Sigmoid colon (tissue), 7 donors: ENCODE data around the gene ALKBH5. TPM values are rescaled to one million over a fixed set of nuclear protein-coding genes. Genes with fewer than 3 reads are reported as not detected.
A peak's percentile ranks its signal among the peaks of the same experiment; 100 is the strongest.

Source experiments
- DNase-seq: peaks from one replicate; pipeline ENCODE4 v3.0.0-alpha.2; 2019
- H3K27ac ChIP-seq, 4 donors: fragments of 200-600 bp; sonication (generic); one replicate each; pipeline ENCODE4 v1.5.1; 2016 to 2019; ENCODE audit warnings: mild to moderate bottlenecking in 1 of 4
- H3K27me3 ChIP-seq, 3 donors: fragments of 200-600 bp; sonication (generic); one replicate each; pipeline ENCODE4 v1.5.1; 2019; ENCODE audit warnings: mild to moderate bottlenecking in 1 of 3
- H3K36me3 ChIP-seq, 4 donors: fragments of 200-600 bp; sonication (generic); one replicate each; pipeline ENCODE4 v1.5.1; 2016 to 2019
- H3K4me1 ChIP-seq, 4 donors: fragments of 200-600 bp; sonication (generic); one replicate each; pipeline ENCODE4 v1.5.1; 2017 to 2019
- H3K4me3 ChIP-seq, 4 donors: fragments of 200-600 bp; sonication (generic); one replicate each; pipeline ENCODE4 v1.5.1; 2017 to 2019; ENCODE audit warnings: mild to moderate bottlenecking in 2 of 4, moderate library complexity in 1 of 4
- H3K9me3 ChIP-seq, 4 donors: fragments of 200-600 bp in 3 of 4; sonication (generic) in 3 of 4; one replicate each; pipeline versions ENCODE4 v1.5.1 to v1.6.1; 2013 to 2019
- CTCF ChIP-seq, 4 experiments: fragments of 450-650 bp in 3 of 4; fragments of 200-600 bp in 1 of 4; IDR thresholded peaks; one replicate each; pipeline ENCODE4 v1.5.1; 2016 to 2019; ENCODE audit warnings: antibody characterized with exemption in 4 of 4, mild to moderate bottlenecking in 3 of 4, moderate library complexity in 2 of 4
- EP300 ChIP-seq, 4 donors: sonication (generic); formaldehyde crosslinking; IDR thresholded peaks; one replicate each; pipeline ENCODE4 v1.6.1; 2017; ENCODE audit warnings: antibody characterized with exemption in 4 of 4
- POLR2A ChIP-seq, 2 donors: fragments of 450-650 bp; IDR thresholded peaks; one replicate each; pipeline ENCODE4 v1.6.1; 2016; ENCODE audit warnings: antibody characterized with exemption in 2 of 2, mild to moderate bottlenecking in 2 of 2, moderate library complexity in 2 of 2
- POLR2AphosphoS5 ChIP-seq, 4 donors: sonication (generic); formaldehyde crosslinking; IDR thresholded peaks; one replicate each; pipeline ENCODE4 v1.6.1; 2017; ENCODE audit warnings: antibody characterized with exemption in 4 of 4
- WGBS, 2 donors: extraction: QIAGEN DNeasy Blood & Tissue Kit; methylation state at CpG; one replicate each; pipeline ENCODE4 v1.1.7; 2013; 5-methylcytosine and 5-hydroxymethylcytosine counted together
- intact Hi-C: fragments of 100-400 bp; cut with DNase I; formaldehyde crosslinking; loops from one replicate; pipeline ENCODE4 v1.15.1; 2023
- polyA plus RNA-seq, 3 donors: library from polyadenylated mRNA; stranded (reverse); fragments of 200-250 nt; gene quantifications; one replicate each; pipeline ENCODE4 v1.2.3, GENCODE V29; 2013
- total RNA-seq, 4 donors: library from RNA; depleted of rRNA; stranded (reverse); fragments of >200 nt; gene quantifications; one replicate each; pipeline ENCODE4 v1.1.0, GENCODE V29; 2016
- donor health status: healthy with polysubstance abuse.
- donor health status: Bipolar disorder and iron deficiency.
- donor health status: healthy.

ALKBH5 gene
- total and polyA plus RNA-seq, 7 donors: 36.6 to 109 (median 100) TPM

GRCh38 chr17:18218756-18219415 lies 35.3 kb downstream of the ALKBH5 start:
- H3K27ac ChIP-seq: peak overlapping the region in 1 of 4 donors; percentile 5
- no peak for TF ChIP-seq EP300 (IDR thresholded peaks at IDR 0.05)
- TF ChIP-seq CTCF (IDR thresholded peaks at IDR 0.05): no peak
- no peak for TF ChIP-seq POLR2AphosphoS5 (IDR thresholded peaks at IDR 0.05)
- TF ChIP-seq POLR2A (IDR thresholded peaks at IDR 0.05): no peak
- H3K4me3 ChIP-seq: no peak overlapping the region
- intact Hi-C loops: loop anchor here (1.0 to 5.0 kb wide), 2 partner anchors 13 to 77 kb away; no protein-coding TSS in a partner anchor
- H3K27me3 ChIP-seq: no peaks in the 10 kb centered on the region
- WGBS, 2 donors: 67 to 69% methylated on average over 4 of the region's 4 CpGs
- peaks cover 0 to 5% (median 0%) of the 10 kb centered on the region in 4 donors for H3K4me1 ChIP-seq
- H3K9me3 ChIP-seq: no peaks in the 10 kb centered on the region
- DNase-seq: no peak
- H3K36me3 ChIP-seq: no peaks in the 10 kb centered on the region

DNA sequence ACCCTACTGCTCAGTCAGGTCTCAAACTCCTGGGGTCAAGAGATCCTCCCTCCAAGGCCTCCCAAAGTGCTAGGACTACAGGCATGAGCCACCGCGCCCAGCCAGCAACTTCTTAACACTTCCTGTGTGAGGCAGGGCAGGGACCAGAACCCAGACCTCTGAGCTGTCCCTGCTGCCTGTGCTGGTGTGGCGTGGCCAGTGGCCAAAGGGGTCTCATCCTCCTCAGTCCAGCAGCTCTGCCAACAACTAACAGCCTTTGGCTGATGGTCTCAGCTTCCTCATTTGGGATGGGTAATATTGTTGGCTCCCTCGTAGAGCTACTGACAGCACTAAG lies 40.4 kb downstream of the ALKBH5 start:
- Histone ChIP-seq H3K4me1 (peaks cover 0 to 26% (median 20%) of the 10 kb centered on the region in 4 donors), H3K27ac (peak overlapping the region in 3 of 4 donors; percentile 54 to 70 (median 69)), H3K4me3 (no peak overlapping the region), H3K36me3 (no peaks in the 10 kb centered on the region), H3K27me3 (no peaks in the 10 kb centered on the region), H3K9me3 (no peaks in the 10 kb centered on the region)
- intact Hi-C loops: loop anchor here (2.0 kb wide), 2 partner anchors 37 to 41 kb away; partner anchors contain the start of genes ALKBH5 and MIEF2
- WGBS, 2 donors: 90 to 92% methylated on average over 4 of the region's 4 CpGs
- no peak for TF ChIP-seq POLR2A (IDR thresholded peaks at IDR 0.05)
- TF ChIP-seq CTCF (IDR thresholded peaks at IDR 0.05): no peak
- no peak for TF ChIP-seq POLR2AphosphoS5 (IDR thresholded peaks at IDR 0.05)
- no peak for TF ChIP-seq EP300 (IDR thresholded peaks at IDR 0.05)
- DNase-seq: no peak

DNA sequence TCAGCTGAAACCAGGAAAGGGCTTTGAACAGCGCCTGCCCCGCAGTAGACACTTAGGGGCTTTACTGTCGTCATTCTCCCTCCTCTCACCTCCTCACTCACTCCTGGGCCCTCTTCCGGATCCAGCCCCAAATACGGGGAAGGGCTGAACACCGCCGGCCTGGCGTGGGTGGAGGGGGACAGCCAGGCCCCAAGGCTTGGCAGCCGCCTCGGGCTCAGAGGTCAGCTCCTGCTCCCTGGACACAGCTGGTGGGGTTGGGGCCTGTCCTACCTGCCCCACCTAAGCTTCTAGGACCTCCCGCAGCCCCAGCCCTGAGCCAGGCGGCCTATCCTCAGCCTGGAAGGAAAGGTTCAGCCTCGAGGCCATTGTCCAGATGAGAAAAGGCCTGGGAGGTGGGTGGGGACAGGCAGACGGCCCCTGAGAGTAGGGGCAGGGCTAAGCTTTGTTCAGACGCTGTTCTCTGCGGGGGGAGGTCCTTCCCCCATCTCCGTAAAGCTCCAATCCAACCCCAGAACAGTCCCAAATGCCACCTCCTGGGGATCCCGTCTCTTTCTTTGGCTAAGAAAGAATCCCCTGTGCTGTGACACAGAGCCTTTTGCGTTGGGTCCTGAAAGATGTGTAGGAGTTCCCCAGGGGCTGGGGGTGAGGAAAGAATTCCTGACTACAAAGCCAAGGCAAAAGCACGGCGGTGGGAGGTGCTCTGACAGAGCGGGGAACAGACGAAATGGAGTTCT lies 40.9 kb downstream of the ALKBH5 start:
- Histone ChIP-seq H3K9me3 (no peaks in the 10 kb centered on the region), H3K4me1 (peaks cover 0 to 26% (median 19%) of the 10 kb centered on the region in 4 donors), H3K4me3 (peak overlapping the region; percentile 21 to 67 (median 42)), H3K27me3 (no peaks in the 10 kb centered on the region), H3K36me3 (no peaks in the 10 kb centered on the region), H3K27ac (peak overlapping the region; percentile 54 to 70 (median 63))
- intact Hi-C loops: loop anchor here (2.0 to 5.0 kb wide), 3 partner anchors 36 to 93 kb away; partner anchors contain the start of genes ALKBH5, MIEF2 and SMCR8
- DNase-seq: no peak
- WGBS, 2 donors: 57 to 60% methylated on average over 23 of the region's 23 CpGs
- TF ChIP-seq CTCF (IDR thresholded peaks at IDR 0.05): no peak
- no peak for TF ChIP-seq POLR2AphosphoS5 (IDR thresholded peaks at IDR 0.05)
- no peak for TF ChIP-seq EP300 (IDR thresholded peaks at IDR 0.05)
- TF ChIP-seq POLR2A (IDR thresholded peaks at IDR 0.05): no peak

GRCh38 chr17:18225121-18225641 lies 41.6 kb downstream of the ALKBH5 start, which contains the start of gene LLGL1:
TSS of gene LLGL1 (plus strand) at chr17:18225635. CDS start at chr17:18225683, 48 bp downstream.
- peaks cover 0 to 26% (median 19%) of the 10 kb centered on the region in 4 donors for H3K4me1 ChIP-seq
- WGBS, 2 donors: 1% methylated on average over 60 of the region's 60 CpGs
- intact Hi-C loops: loop anchor here (2.0 to 5.0 kb wide), 3 partner anchors 36 to 92 kb away; partner anchors contain the start of genes ALKBH5, MIEF2 and SMCR8
- H3K4me3 ChIP-seq: peak within 1 kb of the TSS; percentile 42 to 74 (median 68)
- DNase-seq: peak; percentile 99
- H3K36me3 ChIP-seq: no peaks in the 10 kb centered on the region
- TF ChIP-seq CTCF (IDR thresholded peaks at IDR 0.05) (no peak), EP300 (IDR thresholded peaks at IDR 0.05) (no peak), POLR2A (IDR thresholded peaks at IDR 0.05) (no peak), POLR2AphosphoS5 (IDR thresholded peaks at IDR 0.05) (peak in 1 of 4 donors; percentile 2)
- no peaks in the 10 kb centered on the region for H3K9me3 ChIP-seq
- no peaks in the 10 kb centered on the region for H3K27me3 ChIP-seq
- H3K27ac ChIP-seq: peak within 1 kb of the TSS; percentile 69 to 73 (median 70)
